ENCODE measurements around the gene FTCD. TPM values are rescaled to one million over a fixed set of nuclear protein-coding genes. Genes with fewer than 3 reads are reported as not detected.
"Not testable (repeated sequence)": the region's sequence is repeated elsewhere in the genome, so short reads cannot be mapped to it uniquely, and the experiment has no call there.

The FTCD gene, protein sequence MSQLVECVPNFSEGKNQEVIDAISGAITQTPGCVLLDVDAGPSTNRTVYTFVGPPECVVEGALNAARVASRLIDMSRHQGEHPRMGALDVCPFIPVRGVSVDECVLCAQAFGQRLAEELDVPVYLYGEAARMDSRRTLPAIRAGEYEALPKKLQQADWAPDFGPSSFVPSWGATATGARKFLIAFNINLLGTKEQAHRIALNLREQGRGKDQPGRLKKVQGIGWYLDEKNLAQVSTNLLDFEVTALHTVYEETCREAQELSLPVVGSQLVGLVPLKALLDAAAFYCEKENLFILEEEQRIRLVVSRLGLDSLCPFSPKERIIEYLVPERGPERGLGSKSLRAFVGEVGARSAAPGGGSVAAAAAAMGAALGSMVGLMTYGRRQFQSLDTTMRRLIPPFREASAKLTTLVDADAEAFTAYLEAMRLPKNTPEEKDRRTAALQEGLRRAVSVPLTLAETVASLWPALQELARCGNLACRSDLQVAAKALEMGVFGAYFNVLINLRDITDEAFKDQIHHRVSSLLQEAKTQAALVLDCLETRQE
- polyA plus RNA-seq, result 61.8 TPM
- long read RNA-seq, donor 1, partial matches to known transcripts, result 8 of 11 reads
- long read RNA-seq, donor 1, other reads (novel, unspliced or antisense), result 0 of 11 reads
- long read RNA-seq, donor 2, partial matches to known transcripts, result 21 of 25 reads
- long read RNA-seq, donor 2, other reads (novel, unspliced or antisense), result 0 of 25 reads
- long read RNA-seq, donor 3, transcript FTCD-203 (14 exons, 1,878 nt), result major isoform, 11 of 20 reads
- long read RNA-seq, donor 3, partial matches to known transcripts, result 6 of 20 reads
- long read RNA-seq, donor 3, other reads (novel, unspliced or antisense), result 0 of 20 reads
- long read RNA-seq, donor 4, partial matches to known transcripts, result 5 of 6 reads
- long read RNA-seq, donor 4, other reads (novel, unspliced or antisense), result 0 of 6 reads
- long read RNA-seq, donor 5, partial matches to known transcripts, result 0 of 1 reads
- long read RNA-seq, donor 5, other reads (novel, unspliced or antisense), result 0 of 1 reads
- long read RNA-seq, donor 6, partial matches to known transcripts, result 0 of 10 reads
- long read RNA-seq, donor 6, other reads (novel, unspliced or antisense), result 8 of 10 reads
- long read RNA-seq, donor 7, partial matches to known transcripts, result 0 of 4 reads
- long read RNA-seq, donor 7, other reads (novel, unspliced or antisense), result 0 of 4 reads
- long read RNA-seq, donor 8, transcript FTCD-203 (14 exons, 1,878 nt), result major isoform, 5 of 42 reads
- long read RNA-seq, donor 8, partial matches to known transcripts, result 29 of 42 reads
- long read RNA-seq, donor 8, other reads (novel, unspliced or antisense), result 7 of 42 reads
- long read RNA-seq, donor 9, partial matches to known transcripts, result 11 of 20 reads
- long read RNA-seq, donor 9, other reads (novel, unspliced or antisense), result 6 of 20 reads
- long read RNA-seq, donor 10, partial matches to known transcripts, result 0 of 9 reads
- long read RNA-seq, donor 10, other reads (novel, unspliced or antisense), result 5 of 9 reads
- long read RNA-seq, donor 11, transcript FTCD-203 (14 exons, 1,878 nt), result major isoform, 6 of 8 reads
- long read RNA-seq, donor 11, partial matches to known transcripts, result 0 of 8 reads
- long read RNA-seq, donor 11, other reads (novel, unspliced or antisense), result 0 of 8 reads

DNA sequence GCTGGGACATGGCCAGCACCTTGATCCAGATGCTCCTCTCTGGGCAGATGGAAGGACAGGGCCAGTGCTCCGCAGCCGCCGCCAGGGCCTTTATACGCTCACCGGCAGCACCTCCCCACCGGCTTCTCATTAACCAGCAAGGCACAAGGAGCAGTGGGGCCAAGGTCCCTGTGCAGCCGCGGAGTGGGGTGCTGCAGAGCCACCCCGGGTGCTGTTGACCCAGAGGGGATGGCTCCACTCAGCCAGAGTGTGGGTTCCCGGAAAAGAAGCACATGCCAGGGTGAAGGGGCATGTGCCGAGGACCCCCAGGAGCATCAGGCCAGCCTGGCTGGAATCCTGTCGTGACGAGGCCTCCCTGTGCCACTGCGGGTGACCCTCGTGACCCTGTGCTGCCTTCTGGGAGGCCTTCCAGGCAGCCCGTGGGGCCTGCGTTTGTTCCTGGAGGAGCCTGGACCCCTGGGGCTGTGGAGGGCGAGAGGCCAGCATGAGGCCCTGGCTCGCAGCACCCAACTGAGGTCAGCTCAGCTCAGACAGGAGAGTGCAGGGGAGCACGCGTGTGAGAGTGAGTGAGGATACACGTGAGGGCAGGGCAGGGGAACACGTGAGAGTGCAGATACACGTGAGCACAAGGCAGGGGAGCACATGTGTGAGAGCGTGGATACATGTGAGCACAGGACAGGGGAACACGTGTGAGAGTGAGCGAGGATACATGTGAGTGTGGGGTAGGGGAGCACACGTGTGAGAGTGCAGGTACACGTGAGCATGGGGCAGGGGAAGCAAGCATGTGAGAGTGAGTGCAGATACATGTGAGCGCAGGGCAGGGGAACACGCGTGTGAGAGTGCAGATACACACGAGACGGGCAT lies at the start of gene FTCD:
Gene FTCD, minus strand, starts transcription at position 66 of the 864 bp plus-strand sequence. Its CDS starts 56 bp downstream, at position 10.
- Histone ChIP-seq H3K4me3 (ENCODE audit: low read length) (peak within 1 kb of the TSS; percentile 58), H3K9me3 (ENCODE audit: control insufficient read depth, low read depth, low read length) (peaks cover 3% of the 10 kb centered on the region), H3K36me3 (ENCODE audit: control insufficient read depth, insufficient read depth, low read length) (no peaks in the 10 kb centered on the region), H3K27ac (ENCODE audit: low read length) (peak within 1 kb of the TSS; percentile 63), H3K27me3 (ENCODE audit: control insufficient read depth, insufficient read depth, low read length) (no peaks in the 10 kb centered on the region), H3K4me1 (ENCODE audit: control insufficient read depth, insufficient read depth, low read length) (peaks cover 11% of the 10 kb centered on the region)
- DNase-seq, result peak; percentile 74 to 85
- 68% methylated on average over 6 of the region's 34 CpGs for WGBS (ENCODE audit: insufficient coverage, low lambda C conversion rate)

DNA sequence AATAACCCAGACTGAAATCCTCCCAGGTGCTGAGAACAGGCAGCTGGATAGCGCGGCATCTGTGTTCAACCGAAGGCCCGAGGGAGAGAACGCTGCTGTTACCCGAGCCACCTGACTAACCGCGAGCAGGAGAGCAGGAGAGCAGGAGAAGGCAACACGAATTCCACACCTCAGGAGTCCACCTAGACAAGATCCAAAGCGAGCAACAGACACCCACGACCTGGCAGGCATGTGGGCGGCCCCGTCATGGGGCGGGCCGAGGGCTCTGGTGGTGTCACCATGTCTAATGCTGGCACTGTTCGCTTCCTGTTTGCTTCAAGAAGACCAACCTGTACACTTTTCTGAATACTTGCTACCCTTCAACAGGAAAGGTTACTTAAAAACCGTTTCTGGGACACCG lies 49.8 kb upstream of the FTCD start:
- 100% methylated on average over 1 of the region's 18 CpGs for WGBS (ENCODE audit: insufficient coverage, low lambda C conversion rate)
- H3K9me3 ChIP-seq (ENCODE audit: control insufficient read depth, low read depth, low read length), result no peaks in the 10 kb centered on the region
- no peak overlapping the region for H3K27ac ChIP-seq (ENCODE audit: low read length)
- DNase-seq, result no peak
- H3K27me3 ChIP-seq (ENCODE audit: control insufficient read depth, insufficient read depth, low read length), result no peaks in the 10 kb centered on the region
- no peaks in the 10 kb centered on the region for H3K4me1 ChIP-seq (ENCODE audit: control insufficient read depth, insufficient read depth, low read length)
- peaks cover 35% of the 10 kb centered on the region for H3K36me3 ChIP-seq (ENCODE audit: control insufficient read depth, insufficient read depth, low read length)
- H3K4me3 ChIP-seq (ENCODE audit: low read length), result no peak overlapping the region

DNA sequence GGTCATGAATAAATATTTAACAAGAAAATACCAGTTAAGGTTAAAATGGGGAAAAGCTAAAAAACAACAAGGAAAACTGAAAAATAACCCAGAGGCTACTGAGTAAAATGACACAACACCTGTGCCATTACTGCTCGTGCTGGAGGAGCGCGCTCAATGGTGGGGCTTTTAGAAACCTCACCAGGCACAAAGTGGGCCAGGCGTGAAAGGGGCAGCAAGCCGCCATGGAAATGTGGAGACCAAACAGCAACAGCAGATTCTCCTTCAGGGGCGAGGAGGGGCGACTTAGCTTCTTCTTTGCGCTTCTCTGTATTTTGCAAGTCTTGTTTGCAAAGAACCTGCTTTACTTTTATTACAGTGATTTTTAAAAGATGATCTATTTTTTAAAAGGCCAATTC lies 47.8 kb upstream of the FTCD start:
- H3K4me1 ChIP-seq (ENCODE audit: control insufficient read depth, insufficient read depth, low read length), result no peaks in the 10 kb centered on the region
- no peak for DNase-seq
- no peak overlapping the region for H3K27ac ChIP-seq (ENCODE audit: low read length)
- no peak overlapping the region for H3K4me3 ChIP-seq (ENCODE audit: low read length)
- peaks cover 31% of the 10 kb centered on the region for H3K36me3 ChIP-seq (ENCODE audit: control insufficient read depth, insufficient read depth, low read length)
- no peaks in the 10 kb centered on the region for H3K9me3 ChIP-seq (ENCODE audit: control insufficient read depth, low read depth, low read length)
- H3K27me3 ChIP-seq (ENCODE audit: control insufficient read depth, insufficient read depth, low read length), result no peaks in the 10 kb centered on the region
- 100% methylated on average over 1 of the region's 8 CpGs for WGBS (ENCODE audit: insufficient coverage, low lambda C conversion rate)

DNA sequence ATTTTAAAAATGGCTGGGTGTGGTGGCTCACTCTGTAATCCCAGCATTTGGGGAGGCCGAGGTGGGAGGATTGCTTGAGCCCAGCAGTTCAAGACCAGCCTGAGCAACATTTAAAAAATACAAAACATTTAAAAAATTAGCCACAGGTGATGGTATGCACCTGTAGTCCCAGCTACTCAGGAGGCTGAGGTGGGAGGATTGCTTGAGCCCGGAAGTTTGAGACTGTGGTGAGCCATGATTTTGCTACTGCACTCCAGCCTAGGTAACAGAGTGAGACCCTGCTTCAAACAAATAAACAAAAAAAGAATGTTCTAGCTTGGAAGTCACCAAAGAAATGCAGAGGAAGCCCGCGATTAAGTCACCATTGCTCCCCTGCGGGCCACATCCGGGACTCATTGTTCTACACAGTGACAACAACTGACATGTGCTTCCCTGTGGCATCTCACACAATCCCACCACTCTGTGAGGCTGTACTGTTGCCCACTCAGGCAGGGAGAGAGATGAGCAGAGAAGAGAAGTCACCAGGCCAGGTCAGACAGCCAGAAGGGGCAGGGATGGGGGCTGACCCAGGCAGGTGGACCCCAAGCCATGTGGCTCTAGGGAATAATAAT lies 47.3 kb upstream of the FTCD start:
- H3K27ac ChIP-seq (ENCODE audit: low read length), result no peak overlapping the region
- H3K4me3 ChIP-seq (ENCODE audit: low read length), result no peak overlapping the region
- H3K4me1 ChIP-seq (ENCODE audit: control insufficient read depth, insufficient read depth, low read length), result no peaks in the 10 kb centered on the region
- peaks cover 31% of the 10 kb centered on the region for H3K36me3 ChIP-seq (ENCODE audit: control insufficient read depth, insufficient read depth, low read length)
- DNase-seq, result no peak
- 86% methylated on average over 1 of the region's 6 CpGs for WGBS (ENCODE audit: insufficient coverage, low lambda C conversion rate)
- H3K9me3 ChIP-seq (ENCODE audit: control insufficient read depth, low read depth, low read length), result no peaks in the 10 kb centered on the region
- H3K27me3 ChIP-seq (ENCODE audit: control insufficient read depth, insufficient read depth, low read length), result no peaks in the 10 kb centered on the region

DNA sequence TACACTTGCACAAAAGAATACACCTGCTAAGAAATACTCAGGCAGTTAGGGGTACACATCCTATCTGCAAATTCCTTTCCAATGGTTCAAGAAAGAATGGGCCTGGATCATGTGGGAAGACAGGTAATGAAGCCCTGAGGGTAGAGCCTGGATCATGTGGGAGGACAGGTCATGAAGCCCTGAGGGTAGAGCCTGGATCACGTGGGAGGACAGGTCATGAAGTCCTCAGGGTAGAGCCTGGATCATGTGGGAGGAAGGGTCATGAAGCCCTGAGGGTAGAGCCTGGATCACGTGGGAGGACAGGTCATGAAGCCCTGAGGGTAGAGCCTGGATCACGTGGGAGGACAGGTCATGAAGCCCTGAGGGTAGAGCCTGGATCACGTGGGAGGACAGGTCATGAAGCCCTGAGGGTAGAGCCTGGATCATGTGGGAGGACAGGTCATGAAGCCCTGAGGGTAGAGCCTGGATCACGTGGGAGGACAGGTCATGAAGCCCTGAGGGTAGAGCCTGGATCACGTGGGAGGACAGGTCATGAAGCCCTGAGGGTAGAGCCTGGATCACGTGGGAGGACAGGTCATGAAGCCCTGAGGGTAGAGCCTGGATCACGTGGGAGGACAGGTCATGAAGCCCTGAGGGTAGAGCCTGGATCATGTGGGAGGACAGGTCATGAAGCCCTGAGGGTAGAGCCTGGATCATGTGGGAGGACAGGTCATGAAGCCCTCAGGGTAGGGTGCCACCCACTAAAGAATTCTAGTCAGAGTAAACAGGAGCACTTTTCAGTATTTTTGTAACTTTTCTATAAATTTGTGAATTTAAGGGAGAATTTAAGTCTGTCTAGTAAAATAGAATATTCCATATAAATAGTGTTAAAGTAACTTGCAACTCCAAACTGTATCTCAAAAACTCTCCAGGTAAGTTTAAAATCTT lies 45.8 kb upstream of the FTCD start:
- no CpG with 5 or more reads among the region's 8 CpGs for WGBS (ENCODE audit: insufficient coverage, low lambda C conversion rate)
- not testable (repeated sequence) for H3K27me3 ChIP-seq (ENCODE audit: control insufficient read depth, insufficient read depth, low read length); H3K9me3 ChIP-seq (ENCODE audit: control insufficient read depth, low read depth, low read length); H3K27ac ChIP-seq (ENCODE audit: low read length); H3K4me3 ChIP-seq (ENCODE audit: low read length); H3K4me1 ChIP-seq (ENCODE audit: control insufficient read depth, insufficient read depth, low read length); DNase-seq
- H3K36me3 ChIP-seq (ENCODE audit: control insufficient read depth, insufficient read depth, low read length), result peaks cover 25% of the 10 kb centered on the region

DNA sequence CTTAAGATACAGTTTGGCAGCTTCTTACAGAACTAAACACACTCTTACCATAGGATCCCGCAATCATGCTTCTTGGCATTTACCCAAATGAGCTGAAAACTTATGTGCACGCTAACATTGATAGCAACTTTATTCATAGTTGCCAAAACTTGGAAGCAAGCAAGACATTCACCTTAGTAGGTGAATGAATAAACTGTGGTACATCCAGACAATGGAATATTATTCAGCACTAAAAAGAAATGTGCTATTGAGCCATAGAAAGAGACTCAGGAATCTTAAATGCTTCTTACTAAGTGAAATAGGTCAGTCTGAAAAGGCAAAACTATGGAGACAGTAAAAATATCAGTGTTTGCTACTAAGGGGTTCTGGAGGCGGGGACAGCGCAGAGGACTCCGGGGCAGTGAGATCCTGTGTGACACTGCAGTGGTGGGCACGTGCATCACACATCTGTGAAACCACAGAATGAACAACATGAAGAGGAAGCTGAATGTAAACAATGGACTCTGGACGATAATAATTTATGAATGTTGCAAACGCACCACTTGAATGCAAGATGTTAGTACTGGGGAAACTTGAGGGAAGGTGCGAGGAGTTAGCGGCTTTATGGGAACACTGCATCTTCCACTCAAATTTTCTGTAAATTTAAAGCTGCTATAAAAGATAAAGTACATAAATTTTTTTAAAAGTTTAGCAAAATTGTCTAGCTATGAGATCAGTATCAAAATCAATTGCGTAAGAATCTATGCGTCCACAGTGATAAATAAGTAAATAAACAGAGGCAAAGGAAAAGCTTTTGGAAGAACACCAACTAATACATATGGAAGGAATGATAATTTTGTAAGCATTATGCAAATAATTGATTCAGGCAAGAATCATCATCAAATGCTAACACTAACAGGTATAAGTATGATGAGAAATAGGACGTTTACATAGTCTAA lies 44.3 kb upstream of the FTCD start:
- 70% methylated on average over 2 of the region's 13 CpGs for WGBS (ENCODE audit: insufficient coverage, low lambda C conversion rate)
- no peak overlapping the region for H3K4me3 ChIP-seq (ENCODE audit: low read length)

DNA sequence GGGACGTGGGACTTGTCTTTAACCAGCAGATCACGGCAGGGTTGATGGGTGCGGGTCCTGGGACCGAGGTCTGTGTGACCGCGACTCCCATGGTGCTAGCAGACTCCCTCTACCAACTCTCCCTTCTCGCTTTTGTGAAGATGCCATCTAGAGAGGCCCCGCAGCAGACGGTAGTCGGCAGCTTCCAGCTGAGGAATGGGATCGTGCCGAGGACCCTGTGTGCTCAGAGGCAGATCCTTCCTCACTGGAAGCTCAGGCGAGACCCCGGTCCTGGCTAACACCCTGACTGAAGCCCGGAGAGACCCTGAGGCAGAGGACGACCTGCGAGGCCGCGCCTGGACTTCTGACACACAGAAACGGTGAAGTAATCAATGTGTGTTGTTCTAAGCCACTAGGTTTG lies 41.4 kb upstream of the FTCD start:
- no peaks in the 10 kb centered on the region for H3K27me3 ChIP-seq (ENCODE audit: control insufficient read depth, insufficient read depth, low read length)
- no peak overlapping the region for H3K27ac ChIP-seq (ENCODE audit: low read length)
- no peak overlapping the region for H3K4me3 ChIP-seq (ENCODE audit: low read length)
- H3K9me3 ChIP-seq (ENCODE audit: control insufficient read depth, low read depth, low read length), result no peaks in the 10 kb centered on the region
- no peaks in the 10 kb centered on the region for H3K4me1 ChIP-seq (ENCODE audit: control insufficient read depth, insufficient read depth, low read length)
- no CpG with 5 or more reads among the region's 20 CpGs for WGBS (ENCODE audit: insufficient coverage, low lambda C conversion rate)
- peaks cover 40% of the 10 kb centered on the region for H3K36me3 ChIP-seq (ENCODE audit: control insufficient read depth, insufficient read depth, low read length)
- DNase-seq, result no peak

More for the DNA sequence above, 44.3 kb upstream of the FTCD start:
- H3K27me3 ChIP-seq (ENCODE audit: control insufficient read depth, insufficient read depth, low read length), result no peaks in the 10 kb centered on the region
- H3K9me3 ChIP-seq (ENCODE audit: control insufficient read depth, low read depth, low read length), result no peaks in the 10 kb centered on the region
- DNase-seq, result no peak
- no peaks in the 10 kb centered on the region for H3K4me1 ChIP-seq (ENCODE audit: control insufficient read depth, insufficient read depth, low read length)
- peaks cover 26% of the 10 kb centered on the region for H3K36me3 ChIP-seq (ENCODE audit: control insufficient read depth, insufficient read depth, low read length)
- H3K27ac ChIP-seq (ENCODE audit: low read length), result no peak overlapping the region
